Mesangial cell (primary cell): Measurements from ENCODE around the gene GET4. TPM values are rescaled to one million over a fixed set of nuclear protein-coding genes. Genes with fewer than 3 reads are reported as not detected.

Experiments
- total RNA-seq: library from RNA; depleted of rRNA; stranded (reverse); fragments of >200 nt; gene quantifications from 2 replicates; pipeline ENCODE4 v1.2.3, GENCODE V29; 2015

GET4 gene, protein sequence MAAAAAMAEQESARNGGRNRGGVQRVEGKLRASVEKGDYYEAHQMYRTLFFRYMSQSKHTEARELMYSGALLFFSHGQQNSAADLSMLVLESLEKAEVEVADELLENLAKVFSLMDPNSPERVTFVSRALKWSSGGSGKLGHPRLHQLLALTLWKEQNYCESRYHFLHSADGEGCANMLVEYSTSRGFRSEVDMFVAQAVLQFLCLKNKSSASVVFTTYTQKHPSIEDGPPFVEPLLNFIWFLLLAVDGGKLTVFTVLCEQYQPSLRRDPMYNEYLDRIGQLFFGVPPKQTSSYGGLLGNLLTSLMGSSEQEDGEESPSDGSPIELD
- 42.2 and 43.9 TPM in 2 replicates for total RNA-seq

DNA sequence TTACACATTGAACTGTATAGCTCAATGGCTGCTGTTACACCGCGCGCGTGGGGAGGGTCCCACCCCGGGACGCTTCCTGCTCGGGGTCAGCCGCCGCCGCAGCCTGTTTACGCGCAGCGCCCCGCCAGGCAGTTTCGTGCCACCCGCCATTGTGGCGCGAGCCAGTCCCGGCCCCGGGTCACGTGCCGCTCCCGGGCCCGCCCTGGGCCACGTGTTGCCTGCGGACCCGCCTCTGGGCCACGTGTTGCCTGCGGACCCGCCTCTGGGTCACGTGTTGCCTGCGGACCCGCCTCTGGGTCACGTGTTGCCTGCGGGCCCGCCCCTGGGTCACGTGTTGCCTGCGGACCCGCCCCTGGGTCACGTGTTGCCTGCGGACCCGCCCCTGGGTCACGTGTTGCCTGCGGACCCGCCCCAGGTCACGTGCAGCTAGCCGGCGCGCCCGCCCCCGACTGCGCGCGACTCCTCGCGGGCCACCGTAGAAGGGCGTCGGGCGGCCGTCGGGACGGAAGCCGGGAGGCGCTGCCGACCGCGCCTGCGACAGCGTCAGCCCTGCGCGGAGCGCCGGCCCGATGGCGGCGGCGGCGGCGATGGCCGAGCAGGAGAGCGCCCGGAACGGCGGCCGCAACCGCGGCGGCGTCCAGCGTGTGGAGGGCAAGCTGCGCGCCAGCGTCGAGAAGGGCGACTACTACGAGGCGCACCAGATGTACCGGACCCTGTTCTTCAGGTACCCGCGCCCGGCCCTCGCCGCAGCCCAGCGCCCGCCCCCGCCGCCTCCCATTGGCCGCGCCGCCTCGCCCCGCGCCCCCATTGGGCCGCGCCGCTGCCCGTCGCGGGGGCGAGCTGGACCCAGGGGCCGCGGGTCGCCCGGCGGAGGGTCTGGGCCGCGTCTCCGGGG lies at the start of gene GET4:
Gene GET4 (plus strand): TSS at position 478 of the 895 bp plus-strand sequence. CDS start 92 bp downstream, at position 570.

GRCh38 chr7:832167-832967 lies 44.0 kb upstream of the GET4 start, which contains the start of gene SUN1:
SUN1 (plus strand) TSS chr7:832476; CDS start chr7:832525, 49 bp downstream.

Other genes starting within 250 kb of the GET4 start
- gene DNAAF5, start 149.9 kb upstream of the GET4 start, total RNA-seq, result 45.1 and 80.3 TPM in 2 replicates
- 19.2 and 30.0 TPM in 2 replicates for gene PRKAR1B, start 149.3 kb upstream of the GET4 start, total RNA-seq
- gene SUN1, start 44.1 kb upstream of the GET4 start, total RNA-seq, result 91.1 and 104 TPM in 2 replicates
- gene ADAP1, start 78.1 kb downstream of the GET4 start, total RNA-seq, result 0.98 and 6.6 TPM in 2 replicates
- gene COX19, start 99.0 kb downstream of the GET4 start, total RNA-seq, result 3.4 and 5.1 TPM in 2 replicates
- gene CYP2W1, start 106.6 kb downstream of the GET4 start, total RNA-seq, result 0.63 TPM in 1 of 2 replicates, not detected in the other
- under 0.01 and 1.5 TPM in 2 replicates for gene GPR146, start 168.0 kb downstream of the GET4 start, total RNA-seq
- gene GPER1, start 211.6 kb downstream of the GET4 start, total RNA-seq, result 2.6 and 2.9 TPM in 2 replicates